GM18868 (cell line): ENCODE measurements around the gene PAIP2B.
"Not testable (repeated sequence)": the region's sequence is repeated elsewhere in the genome, so short reads cannot be mapped to it uniquely, and the experiment has no call there.

Experiments used
- ATAC-seq: cut with Tn5 transposase; IDR thresholded peaks from one replicate; pipeline ENCODE4 v1.9.1; 2021; ENCODE audit warnings: mild to moderate bottlenecking, moderate library complexity; ENCODE audit not compliant: unreplicated experiment

PAIP2B gene

GRCh38 chr2:71220743-71221142 is 6.2 kb downstream of the PAIP2B start:
- no peak for ATAC-seq

DNA sequence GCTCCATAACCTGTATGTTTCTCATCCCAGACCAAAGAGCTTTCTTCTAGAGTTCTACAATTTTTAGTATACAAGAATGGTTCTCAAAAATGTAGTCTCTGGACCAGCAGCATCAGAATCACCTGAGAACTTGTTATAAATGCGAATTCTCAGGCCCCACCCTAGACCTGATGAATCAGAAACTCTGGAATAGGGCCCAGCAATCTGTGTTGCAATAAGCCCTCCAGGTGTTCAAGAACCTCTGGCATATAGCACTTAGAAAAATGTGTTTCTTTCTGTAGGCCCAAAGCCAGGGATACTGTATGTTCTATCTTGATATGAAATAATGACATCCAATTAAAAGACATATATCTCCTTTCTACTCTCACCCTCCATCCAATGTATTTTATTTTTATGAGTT is 10.4 kb downstream of the PAIP2B start:
- no peak for ATAC-seq

GRCh38 chr2:71215447-71215846 is 11.5 kb downstream of the PAIP2B start:
- ATAC-seq, result no peak

DNA sequence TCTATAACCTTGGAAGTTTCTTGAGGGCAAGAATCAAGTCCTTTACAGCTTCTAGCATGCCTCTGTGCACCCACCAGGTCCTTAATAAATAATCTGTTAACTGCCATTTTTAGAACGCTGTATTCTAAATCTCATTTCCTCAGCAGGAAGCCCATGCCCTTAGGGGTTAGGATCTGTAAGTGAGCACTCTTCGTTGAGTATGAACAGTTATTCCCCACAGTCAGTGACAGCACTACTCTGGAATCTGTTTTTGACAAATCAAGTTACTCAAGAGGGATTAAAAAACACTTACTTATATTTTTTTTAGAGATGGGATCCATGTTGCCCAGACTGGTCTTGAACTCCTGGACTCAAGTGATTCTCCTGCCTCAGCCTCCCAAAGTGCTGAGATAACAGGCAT is 14.6 kb downstream of the PAIP2B start:
- ATAC-seq, result no peak

- ATAC-seq, result no peak
These were observed 16.6 kb downstream of the PAIP2B start for GRCh38 chr2:71210292-71210691.

- no peak for ATAC-seq
These were observed 18.1 kb downstream of the PAIP2B start for GRCh38 chr2:71208756-71209155.

DNA sequence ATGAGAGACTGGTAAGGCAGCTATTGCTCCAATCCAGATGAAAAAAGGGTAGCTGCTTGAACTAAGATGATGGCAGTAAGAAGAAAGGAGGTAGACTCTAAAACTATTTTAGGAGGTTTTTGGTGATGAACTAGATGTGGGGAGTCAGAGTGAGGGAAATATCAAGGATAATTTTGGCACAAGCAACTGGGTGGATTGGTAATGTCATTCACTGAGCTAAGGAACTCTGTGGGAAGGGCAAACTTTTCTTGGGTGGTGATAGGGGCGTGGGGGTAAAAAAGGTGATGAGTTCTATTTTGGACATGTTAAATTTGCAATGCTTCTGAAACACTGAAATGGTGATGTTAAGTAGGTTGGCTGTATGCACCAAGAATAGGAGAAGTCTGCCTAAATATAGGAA is 19.3 kb downstream of the PAIP2B start:
- no peak for ATAC-seq

DNA sequence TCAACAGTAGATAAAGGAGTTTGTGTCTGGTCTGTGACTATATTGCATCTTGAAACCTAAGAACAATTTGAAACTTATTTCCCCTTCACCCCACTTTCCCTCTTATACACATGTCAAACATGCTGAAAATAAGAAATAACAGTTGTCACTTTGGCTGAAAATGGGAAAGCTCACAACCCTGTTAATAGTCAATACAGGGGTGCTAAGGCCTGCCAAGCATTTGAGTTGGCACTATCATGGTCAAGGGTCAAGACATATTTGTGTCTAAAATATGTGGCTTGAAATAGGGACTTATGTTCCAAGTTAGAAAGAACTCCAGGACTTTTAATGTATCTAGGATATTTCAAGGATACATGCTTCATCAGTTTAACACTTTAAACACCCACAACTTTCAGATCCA is 20.6 kb downstream of the PAIP2B start:
- no peak for ATAC-seq

DNA sequence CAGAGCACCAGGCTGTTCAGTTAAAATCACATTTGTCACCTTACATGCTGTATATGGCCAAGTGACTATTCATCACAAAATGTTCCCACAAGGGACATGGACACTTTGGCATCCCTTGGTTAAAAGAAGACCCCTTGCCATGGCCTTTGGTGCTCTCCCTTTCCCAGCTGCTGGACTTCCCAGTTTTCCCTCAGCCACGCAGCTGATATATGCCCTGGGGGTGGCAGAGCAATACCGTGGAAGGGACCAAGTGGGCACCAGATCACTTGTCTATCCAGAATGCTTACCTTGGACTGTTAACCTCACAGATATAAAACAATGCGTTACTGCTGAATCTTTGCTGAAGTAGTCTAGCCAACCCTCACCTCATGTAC is 35.3 kb downstream of the PAIP2B start:
- no peak for ATAC-seq

GRCh38 chr2:71190656-71191569 is 36.0 kb downstream of the PAIP2B start:
- ATAC-seq, result no peak

- no peak for ATAC-seq
These were observed 39.3 kb downstream of the PAIP2B start for GRCh38 chr2:71187589-71187988.

DNA sequence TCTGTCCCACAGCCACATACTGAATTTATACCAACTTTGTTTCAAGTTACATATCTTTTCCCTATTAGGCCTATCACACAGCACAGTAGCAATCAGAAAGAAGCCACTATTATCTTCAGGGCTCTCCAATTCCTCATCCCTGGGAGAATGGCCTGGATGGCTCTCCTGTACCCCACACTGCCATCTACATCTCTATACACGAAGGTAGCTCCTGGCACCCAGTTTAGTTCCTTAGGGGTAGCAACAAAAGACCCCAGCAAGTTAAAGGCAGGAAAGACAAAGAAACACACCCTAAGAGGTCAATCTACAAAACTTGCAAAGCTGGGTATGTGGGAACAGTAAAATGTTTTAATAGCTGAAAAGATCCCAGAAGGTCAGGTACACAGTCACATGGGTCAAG is 39.9 kb downstream of the PAIP2B start:
- no peak for ATAC-seq

- ATAC-seq, result not testable (repeated sequence)
These were observed 43.4 kb downstream of the PAIP2B start for GRCh38 chr2:71183306-71184115.

GRCh38 chr2:71181316-71181715 is 45.6 kb downstream of the PAIP2B start:
- no peak for ATAC-seq

DNA sequence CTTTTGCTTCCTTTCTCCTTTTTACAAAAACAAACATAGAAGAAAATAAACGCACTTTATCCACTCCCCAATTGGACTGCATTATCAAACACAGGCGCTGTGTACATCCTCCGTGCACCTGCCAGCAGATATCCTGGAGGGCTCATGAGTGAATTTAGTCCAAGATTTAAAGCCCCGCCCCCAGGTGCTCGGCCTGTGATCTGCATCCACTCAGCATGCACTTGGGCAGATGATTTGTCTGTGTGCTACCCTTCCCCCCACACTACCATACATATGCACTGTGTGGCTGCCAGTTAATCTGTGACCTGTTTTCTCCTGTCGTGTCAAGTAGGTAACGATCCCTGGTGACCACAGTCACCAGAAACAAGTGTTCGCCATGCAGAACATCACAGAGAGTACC is 48.1 kb downstream of the PAIP2B start:
- not testable (repeated sequence) for ATAC-seq

GRCh38 chr2:71174207-71174606 is 52.7 kb downstream of the PAIP2B start:
- ATAC-seq, result no peak

GRCh38 chr2:71173096-71173495 is 53.8 kb downstream of the PAIP2B start:
- no peak for ATAC-seq

DNA sequence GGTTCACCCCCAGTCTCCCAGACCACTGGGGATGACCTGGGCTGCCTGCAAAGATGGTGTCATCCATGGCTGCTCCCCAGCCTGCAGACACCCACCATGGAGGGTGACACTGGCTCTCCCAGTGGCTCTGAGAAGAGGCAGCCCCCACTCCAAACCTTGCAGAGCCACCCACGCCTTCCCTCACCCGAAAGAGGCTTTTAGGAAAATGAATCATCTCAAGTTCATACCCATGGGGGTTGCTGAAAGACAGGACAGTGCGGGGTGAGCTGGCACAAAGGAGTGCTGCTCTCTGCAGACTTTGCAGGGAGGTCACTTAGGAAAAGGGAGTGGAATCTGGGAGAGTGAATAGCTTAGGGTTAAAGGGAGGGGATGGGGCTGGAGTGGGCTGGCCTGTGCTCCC is 60.1 kb downstream of the PAIP2B start:
- ATAC-seq, result no peak

- peak; percentile 67 for ATAC-seq
These were observed 69.6 kb downstream of the PAIP2B start for GRCh38 chr2:71157124-71157793.

- no peak for ATAC-seq
These were observed 70.3 kb downstream of the PAIP2B start for GRCh38 chr2:71156573-71156972.

DNA sequence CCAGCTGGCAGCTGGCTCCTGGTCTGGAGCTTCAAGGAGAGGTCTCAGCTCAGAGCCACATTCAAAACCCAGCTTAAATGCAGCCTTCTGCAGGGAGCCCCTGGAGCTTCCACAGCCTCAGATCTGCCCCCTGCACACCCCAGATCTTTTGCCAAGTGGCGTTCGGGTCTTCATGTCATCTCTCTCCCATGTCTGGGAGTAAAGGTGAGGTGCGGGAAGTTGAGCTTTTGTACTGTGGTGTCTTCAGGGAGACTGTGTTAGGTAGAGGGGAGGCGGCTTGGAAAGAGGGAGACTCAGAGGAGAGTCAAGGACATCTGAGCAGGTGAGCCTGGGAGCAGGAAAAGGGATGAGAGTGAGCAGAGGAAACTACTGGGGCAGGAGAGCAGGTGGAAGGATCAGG is 71.1 kb downstream of the PAIP2B start:
- ATAC-seq, result no peak
